ENCODE measurements around the gene ZCCHC8.

GRCh38 chr12:122503783-122504590 is 3.3 kb upstream of the ZCCHC8 start:
- TF ChIP-seq POLR2A (IDR thresholded peaks at IDR 0.05) = no peak
- TF ChIP-seq CTCF (IDR thresholded peaks at IDR 0.05) = no peak
- TF ChIP-seq EP300 (IDR thresholded peaks at IDR 0.05) = no peak
- TF ChIP-seq POLR2AphosphoS5 (IDR thresholded peaks at IDR 0.05) = no peak

Data from stomach (tissue), 4 donors.